Esophagus muscularis mucosa (tissue), 3 donors: Measurements from ENCODE around the gene RPL27.

Experiments used
- CTCF ChIP-seq, 3 experiments: fragments of 200-600 bp in 2 of 3; fragments of 450-650 bp in 1 of 3; sonication (generic) in 2 of 3; IDR thresholded peaks; one replicate each; pipeline ENCODE4 v1.5.1; 2017 to 2019; ENCODE audit warnings: antibody characterized with exemption in 3 of 3, mild to moderate bottlenecking in 2 of 3, moderate library complexity in 1 of 3
- POLR2A ChIP-seq: fragments of 450-650 bp; IDR thresholded peaks from one replicate; pipeline ENCODE4 v1.6.1; 2017; ENCODE audit warnings: antibody characterized with exemption, moderate library complexity, mild to moderate bottlenecking, low read depth
- POLR2AphosphoS5 ChIP-seq, 2 donors: sonication (generic); formaldehyde crosslinking; IDR thresholded peaks; one replicate each; pipeline ENCODE4 v1.6.1; 2017; ENCODE audit warnings: antibody characterized with exemption in 2 of 2

- no peak for TF ChIP-seq POLR2A
- TF ChIP-seq CTCF (IDR thresholded peaks at IDR 0.05), result no peak
- TF ChIP-seq POLR2AphosphoS5 (IDR thresholded peaks at IDR 0.05), result no peak
Measured at GRCh38 chr17:43042025-43042628, 43.9 kb downstream of the RPL27 start.
